Adrenal gland (tissue), 12 donors: ENCODE measurements around the gene PDE2A. TPM values are rescaled to one million over a fixed set of nuclear protein-coding genes. Genes with fewer than 3 reads are reported as not detected.

Experiments used
- DNase-seq, 7 donors: peaks; one replicate each; pipeline ENCODE4 v3.0.0-alpha.2; 2019 to 2020
- H3K27ac ChIP-seq, 5 donors: fragments of 200-600 bp; sonication (generic) in 4 of 5; 1 replicate in 3 of 5; 2 replicates in 2 of 5; pipeline versions ENCODE4 v1.5.1 to v1.8.0; 2016 to 2020; ENCODE audit warnings: mild to moderate bottlenecking in 1 of 5
- H3K27me3 ChIP-seq: fragments of 200-600 bp; 2 replicates; pipeline ENCODE4 v1.8.0; 2021
- H3K36me3 ChIP-seq, 2 donors: fragments of 200-600 bp; replicated peaks in 1 of 2; 1 replicate in 1 of 2; 2 replicates in 1 of 2; pipeline versions ENCODE4 v1.5.1 to v1.8.0; 2018 to 2022
- H3K4me1 ChIP-seq, 2 donors: fragments of 200-600 bp; replicated peaks in 1 of 2; 1 replicate in 1 of 2; 2 replicates in 1 of 2; pipeline versions ENCODE4 v1.5.1 to v1.8.0; 2018 to 2021
- H3K4me3 ChIP-seq, 4 donors: fragments of 200-600 bp; sonication (generic) in 3 of 4; one replicate each; pipeline ENCODE4 v1.5.1; 2016 to 2018
- H3K9me3 ChIP-seq, 3 donors: fragments of 200-600 bp; sonication (generic) in 1 of 3; replicated peaks in 1 of 3; 1 replicate in 2 of 3; 2 replicates in 1 of 3; pipeline versions ENCODE4 v1.5.1 to v1.8.0; 2016 to 2021
- CTCF ChIP-seq, 6 experiments: fragments of 450-650 bp in 4 of 6; fragments of 200-600 bp in 2 of 6; sonication (generic) in 1 of 6; IDR thresholded peaks; 1 replicate in 5 of 6; 2 replicates in 1 of 6; pipeline versions ENCODE4 v1.5.1 to v1.8.0; 2016 to 2021; ENCODE audit warnings: antibody characterized with exemption in 6 of 6, mild to moderate bottlenecking in 2 of 6, moderate library complexity in 1 of 6
- POLR2A ChIP-seq, 2 donors: fragments of 450-650 bp; IDR thresholded peaks; one replicate each; pipeline ENCODE4 v1.6.1; 2017; ENCODE audit warnings: antibody characterized with exemption in 2 of 2, mild to moderate bottlenecking in 2 of 2, moderate library complexity in 1 of 2
- WGBS, 4 donors: extraction: QIAGEN DNeasy Blood & Tissue Kit in 2 of 4; methylation state at CpG; one replicate each; pipeline versions ENCODE4 v1.1.5 to v1.1.7; 2013 to 2017; 5-methylcytosine and 5-hydroxymethylcytosine counted together
- intact Hi-C, 2 donors: fragments of 100-400 bp; cut with DNase I; formaldehyde crosslinking; loops; one replicate each; pipeline versions ENCODE4 v1.14.1 to v1.15.0; 2022 to 2023
- polyA plus RNA-seq, 3 donors: library from polyadenylated mRNA; stranded (reverse); fragments of 200-250 nt in 2 of 3; fragments of 350-450 nt in 1 of 3; fragmentation: Illumina TruSeq in 1 of 3; extraction: RNeasy Lipid Tissue Mini Kit (QIAGEN cat#74804) in 1 of 3; gene quantifications; one replicate each; pipeline ENCODE4 v1.2.3, GENCODE V29; 2013 to 2014
- total RNA-seq, 9 donors: library from RNA; depleted of rRNA in 4 of 9; stranded (reverse); fragments of >200 nt in 4 of 9; fragments of 120-200 nt in 1 of 9; fragmentation: NEBNext Ultra II Directional in 1 of 9; extraction: Animal tissue kit (Norgen Biotek cat#: 25700) in 1 of 9; gene quantifications; one replicate each; pipeline versions ENCODE4 v1.1.0 to v1.2.4, GENCODE V29; 2013 to 2023
- donor health status: healthy with polysubstance abuse.
- donor health status: Bipolar disorder and iron deficiency.
- donor health status: DM: yes; HTN: yes; CAD: no.
- donor health status: DM: no; HTN: no; CAD: no.
- donor health status: DM: no; HTN: no; CAD: no.
- donor health status: DM: yes; HTN: yes; CAD: no.

PDE2A gene
- total and polyA plus RNA-seq, 12 donors = 11.5 to 226 (median 67.6) TPM

GRCh38 chr11:72635933-72636332, 38.3 kb downstream of the PDE2A start:
- intact Hi-C loops = no loop called here
- no peak for TF ChIP-seq POLR2A (IDR thresholded peaks at IDR 0.05)
- no peak for TF ChIP-seq CTCF (IDR thresholded peaks at IDR 0.05)
- H3K36me3 ChIP-seq = no peaks in the 10 kb centered on the region
- peak overlapping the region in 2 of 5 donors; percentile 42 to 91 for H3K27ac ChIP-seq
- H3K4me3 ChIP-seq = no peak overlapping the region
- H3K4me1 ChIP-seq = peaks cover 6 to 53% of the 10 kb centered on the region in 2 donors
- H3K9me3 ChIP-seq = no peaks in the 10 kb centered on the region
- 67 to 79% (median 75%) methylated on average over 6 of the region's 6 CpGs for WGBS, 4 donors
- no peaks in the 10 kb centered on the region for H3K27me3 ChIP-seq
- DNase-seq = no peak

- WGBS, 4 donors = 77 to 82% (median 77%) methylated on average over 9 of the region's 9 CpGs
- TF ChIP-seq CTCF (IDR thresholded peaks at IDR 0.05) = no peak
- H3K36me3 ChIP-seq = no peaks in the 10 kb centered on the region
- peak overlapping the region in 2 of 5 donors; percentile 42 to 91 for H3K27ac ChIP-seq
- no peaks in the 10 kb centered on the region for H3K9me3 ChIP-seq
- no peaks in the 10 kb centered on the region for H3K27me3 ChIP-seq
- no peak overlapping the region for H3K4me3 ChIP-seq
- intact Hi-C loops = no loop called here
- H3K4me1 ChIP-seq = peaks cover 6 to 53% of the 10 kb centered on the region in 2 donors
- DNase-seq = no peak
Measured at GRCh38 chr11:72635309-72635915, 38.8 kb downstream of the PDE2A start.

GRCh38 chr11:72634472-72635095, 39.6 kb downstream of the PDE2A start:
- H3K36me3 ChIP-seq = no peaks in the 10 kb centered on the region
- peak in 6 of 7 donors; percentile 51 to 76 (median 61) for DNase-seq
- peak overlapping the region in 2 of 5 donors; percentile 67 to 91 for H3K27ac ChIP-seq
- 54 to 76% (median 73%) methylated on average over 5 to 7 of the region's 7 CpGs for WGBS, 4 donors
- H3K9me3 ChIP-seq = no peaks in the 10 kb centered on the region
- intact Hi-C loops = no loop called here
- H3K27me3 ChIP-seq = no peaks in the 10 kb centered on the region
- no peak overlapping the region for H3K4me3 ChIP-seq
- TF ChIP-seq CTCF (IDR thresholded peaks at IDR 0.05) (no peak), POLR2A (IDR thresholded peaks at IDR 0.05) (no peak)
- peaks cover 6 to 53% of the 10 kb centered on the region in 2 donors for H3K4me1 ChIP-seq

- Histone ChIP-seq H3K36me3 (no peaks in the 10 kb centered on the region), H3K4me3 (no peak overlapping the region), H3K4me1 (peaks cover 6 to 53% of the 10 kb centered on the region in 2 donors), H3K27me3 (no peaks in the 10 kb centered on the region), H3K27ac (peak overlapping the region in 2 of 5 donors; percentile 67 to 91), H3K9me3 (no peaks in the 10 kb centered on the region)
- no peak for DNase-seq
- intact Hi-C loops = no loop called here
- no peak for TF ChIP-seq CTCF (IDR thresholded peaks at IDR 0.05)
- TF ChIP-seq POLR2A (IDR thresholded peaks at IDR 0.05) = no peak
- WGBS, 4 donors = 85 to 91% (median 89%) methylated on average over 8 to 9 of the region's 9 CpGs
Measured at GRCh38 chr11:72634016-72634415, 40.2 kb downstream of the PDE2A start.
